DOHH2 (cell line): ENCODE results near the gene NECAP2.
"Not testable (repeated sequence)": the region's sequence is repeated elsewhere in the genome, so short reads cannot be mapped to it uniquely, and the experiment has no call there.

Experiments used
- EZH2phosphoT487 ChIP-seq: fragments of 200-600 bp; sonication (generic); IDR thresholded peaks from 2 replicates; pipeline ENCODE4 v1.6.1; 2017; ENCODE audit warnings: borderline replicate concordance, mild to moderate bottlenecking, antibody characterized with exemption, low read length, moderate library complexity, mixed read lengths
- TF ChIP-seq, protein P1 (sequence below): fragments of 200-600 bp; sonication (generic); IDR thresholded peaks from one replicate; pipeline ENCODE4 v1.5.1; 2014; ENCODE audit warnings: antibody characterized with exemption, mild to moderate bottlenecking, low read depth, low read length; ENCODE audit not compliant: poor library complexity, severe bottlenecking

DNA sequence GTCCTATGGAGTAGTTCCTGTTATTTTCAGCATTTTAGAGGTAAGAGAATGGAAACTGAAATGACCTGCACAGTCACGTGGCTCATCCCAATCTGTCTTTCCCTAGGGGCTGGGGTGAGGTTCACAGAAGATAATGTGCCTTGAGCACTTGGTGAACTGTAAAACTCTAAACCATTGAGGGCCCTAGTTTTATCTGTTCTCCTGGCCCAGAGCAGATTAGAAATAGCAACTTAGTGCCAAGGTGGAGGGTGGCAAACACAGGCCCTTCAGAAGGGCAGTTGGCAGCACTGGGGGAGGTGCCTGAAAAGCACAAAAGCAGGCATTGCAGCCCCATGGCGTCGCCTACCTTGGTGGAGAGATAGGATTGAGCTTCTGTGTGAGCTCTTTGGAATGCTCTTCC, 14.4 kb downstream of the NECAP2 start:
- TF ChIP-seq, protein P1, sequence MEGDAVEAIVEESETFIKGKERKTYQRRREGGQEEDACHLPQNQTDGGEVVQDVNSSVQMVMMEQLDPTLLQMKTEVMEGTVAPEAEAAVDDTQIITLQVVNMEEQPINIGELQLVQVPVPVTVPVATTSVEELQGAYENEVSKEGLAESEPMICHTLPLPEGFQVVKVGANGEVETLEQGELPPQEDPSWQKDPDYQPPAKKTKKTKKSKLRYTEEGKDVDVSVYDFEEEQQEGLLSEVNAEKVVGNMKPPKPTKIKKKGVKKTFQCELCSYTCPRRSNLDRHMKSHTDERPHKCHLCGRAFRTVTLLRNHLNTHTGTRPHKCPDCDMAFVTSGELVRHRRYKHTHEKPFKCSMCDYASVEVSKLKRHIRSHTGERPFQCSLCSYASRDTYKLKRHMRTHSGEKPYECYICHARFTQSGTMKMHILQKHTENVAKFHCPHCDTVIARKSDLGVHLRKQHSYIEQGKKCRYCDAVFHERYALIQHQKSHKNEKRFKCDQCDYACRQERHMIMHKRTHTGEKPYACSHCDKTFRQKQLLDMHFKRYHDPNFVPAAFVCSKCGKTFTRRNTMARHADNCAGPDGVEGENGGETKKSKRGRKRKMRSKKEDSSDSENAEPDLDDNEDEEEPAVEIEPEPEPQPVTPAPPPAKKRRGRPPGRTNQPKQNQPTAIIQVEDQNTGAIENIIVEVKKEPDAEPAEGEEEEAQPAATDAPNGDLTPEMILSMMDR = not testable (repeated sequence)
- TF ChIP-seq EZH2phosphoT487 = not testable (repeated sequence)
